DMS79 (cell line): Measurements from ENCODE around the gene JARID2.
"Not testable (repeated sequence)": the region's sequence is repeated elsewhere in the genome, so short reads cannot be mapped to it uniquely, and the experiment has no call there.

Experiments used
- DNase-seq: peaks from one replicate; lab custom pipeline; 2025; lab: John Stamatoyannopoulos, UW

Gene JARID2

DNA sequence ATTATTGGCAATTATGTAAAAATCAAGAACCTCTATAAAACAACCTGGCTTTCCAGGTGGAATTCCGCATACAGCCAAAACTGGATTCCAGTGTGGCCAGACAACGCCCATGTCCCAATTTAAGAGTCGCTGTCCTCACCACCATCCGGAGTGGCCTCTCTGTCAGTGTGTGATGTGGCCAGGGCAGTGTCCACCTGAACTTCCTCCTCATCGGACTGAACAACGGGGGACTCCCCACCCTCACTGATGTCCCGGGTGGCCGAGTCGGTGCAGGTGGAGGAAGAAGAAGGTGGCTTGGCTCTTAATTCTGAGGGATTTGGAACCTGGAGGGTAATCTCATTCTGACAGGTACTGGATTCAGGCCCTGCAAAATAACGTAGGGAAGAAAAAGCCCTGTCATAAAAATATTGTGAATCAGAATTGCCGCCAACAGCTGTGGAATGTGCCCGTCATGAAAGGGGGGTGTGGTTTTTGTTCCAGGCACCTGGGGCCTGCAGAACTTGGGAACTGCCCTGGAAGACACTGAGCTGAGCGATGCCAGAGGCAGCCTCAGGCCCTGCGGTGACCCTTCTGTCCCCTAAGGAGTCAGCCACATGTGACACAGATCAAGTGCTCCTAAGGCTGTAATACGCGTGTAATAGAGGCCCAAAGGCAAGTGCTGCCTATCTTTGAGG, 277.1 kb downstream of the JARID2 start:
- DNase-seq = no peak

DNA sequence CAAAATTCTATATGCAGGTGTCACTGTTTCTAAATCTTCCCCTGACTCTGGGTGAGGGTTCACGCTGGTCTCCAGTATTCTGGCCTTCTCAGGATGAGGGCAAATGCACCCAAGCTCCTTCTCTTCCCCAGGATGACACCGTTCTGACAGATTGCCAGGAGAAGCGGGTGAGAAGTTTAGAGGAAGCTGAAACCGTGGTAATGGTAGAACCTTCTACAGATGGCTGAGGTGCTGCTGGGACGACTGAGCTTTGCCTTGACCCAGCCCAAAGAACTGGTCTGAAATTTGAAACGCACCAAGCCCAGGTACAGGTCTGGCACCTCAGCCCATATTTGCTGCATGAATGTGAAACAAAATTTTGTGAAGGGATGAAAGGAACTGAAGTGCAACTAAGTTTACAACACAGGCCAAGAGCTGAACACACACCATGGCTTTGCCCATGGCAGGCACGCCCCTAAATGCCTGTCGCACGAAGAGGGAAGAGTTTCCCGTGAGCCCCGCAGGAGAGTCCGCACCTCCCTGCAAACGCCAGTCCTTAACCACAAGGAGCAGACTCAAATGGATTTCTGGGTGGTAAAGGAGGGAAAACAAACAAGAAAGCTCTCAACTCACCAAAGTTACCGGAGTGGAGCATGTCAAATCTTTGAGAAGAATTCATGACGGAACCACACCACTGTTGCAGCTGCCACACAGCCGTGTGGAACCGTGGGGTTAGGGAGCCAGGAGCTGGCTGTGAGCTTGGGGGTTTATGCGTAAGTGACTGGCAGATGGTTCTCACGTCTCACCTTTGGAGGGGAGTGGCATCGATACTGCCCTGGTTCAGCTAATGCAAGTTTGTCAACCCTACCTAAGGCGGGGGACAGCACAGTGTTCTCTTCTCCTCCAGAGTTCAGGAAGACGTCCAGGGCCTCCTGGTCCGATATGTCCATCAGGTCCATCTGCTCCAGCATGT, 278.1 kb downstream of the JARID2 start:
- no peak for DNase-seq

DNA sequence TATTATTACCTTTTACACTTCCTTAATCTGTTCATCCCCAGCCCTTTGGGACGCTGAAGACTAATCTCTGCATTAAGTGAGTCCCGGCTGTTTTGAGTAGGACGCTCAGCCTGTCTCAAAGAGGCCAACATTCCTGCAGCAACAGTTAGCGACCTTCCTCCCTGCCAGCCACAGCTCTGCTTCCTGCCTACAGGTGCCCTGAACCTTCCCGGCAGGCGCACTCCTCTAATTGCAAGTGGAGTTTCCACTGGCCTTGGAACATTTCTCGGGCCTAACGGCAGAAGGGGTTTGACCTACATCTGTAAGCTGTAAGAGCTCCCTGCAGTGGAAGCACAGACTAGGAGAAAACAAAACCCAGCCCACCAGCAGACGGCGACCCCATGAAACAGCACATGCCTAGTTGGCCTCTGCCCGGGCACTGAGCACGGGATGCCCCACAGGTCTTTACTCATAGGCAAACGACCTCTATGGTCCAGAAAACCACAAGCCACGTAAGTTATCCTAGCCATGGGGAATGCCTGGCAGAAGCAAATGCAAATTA, 279.1 kb downstream of the JARID2 start:
- DNase-seq = no peak

DNA sequence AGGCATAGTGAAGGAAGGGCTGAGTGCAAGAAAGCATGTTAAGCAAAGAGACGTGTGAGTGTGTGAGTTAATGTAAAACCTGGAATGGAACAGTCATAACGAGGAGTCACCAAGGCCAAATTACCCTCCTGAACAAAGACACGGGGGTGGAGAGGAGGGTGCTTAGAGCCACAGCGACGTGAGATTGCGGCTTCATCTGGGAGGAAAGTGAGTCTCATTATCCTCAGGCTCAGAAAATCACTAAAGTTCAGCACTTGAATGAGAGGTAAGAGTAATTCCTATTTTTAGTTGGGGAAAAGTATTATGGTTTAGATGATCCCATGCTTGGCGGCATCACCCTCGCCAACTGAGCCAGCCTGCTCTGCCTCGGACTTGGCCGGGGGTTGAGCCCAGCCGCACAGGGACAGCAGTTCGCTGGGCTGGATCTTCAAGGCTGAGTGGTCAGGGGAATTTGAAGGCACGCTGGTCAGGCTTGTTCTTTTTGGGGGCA, 280.4 kb downstream of the JARID2 start:
- DNase-seq = no peak

DNA sequence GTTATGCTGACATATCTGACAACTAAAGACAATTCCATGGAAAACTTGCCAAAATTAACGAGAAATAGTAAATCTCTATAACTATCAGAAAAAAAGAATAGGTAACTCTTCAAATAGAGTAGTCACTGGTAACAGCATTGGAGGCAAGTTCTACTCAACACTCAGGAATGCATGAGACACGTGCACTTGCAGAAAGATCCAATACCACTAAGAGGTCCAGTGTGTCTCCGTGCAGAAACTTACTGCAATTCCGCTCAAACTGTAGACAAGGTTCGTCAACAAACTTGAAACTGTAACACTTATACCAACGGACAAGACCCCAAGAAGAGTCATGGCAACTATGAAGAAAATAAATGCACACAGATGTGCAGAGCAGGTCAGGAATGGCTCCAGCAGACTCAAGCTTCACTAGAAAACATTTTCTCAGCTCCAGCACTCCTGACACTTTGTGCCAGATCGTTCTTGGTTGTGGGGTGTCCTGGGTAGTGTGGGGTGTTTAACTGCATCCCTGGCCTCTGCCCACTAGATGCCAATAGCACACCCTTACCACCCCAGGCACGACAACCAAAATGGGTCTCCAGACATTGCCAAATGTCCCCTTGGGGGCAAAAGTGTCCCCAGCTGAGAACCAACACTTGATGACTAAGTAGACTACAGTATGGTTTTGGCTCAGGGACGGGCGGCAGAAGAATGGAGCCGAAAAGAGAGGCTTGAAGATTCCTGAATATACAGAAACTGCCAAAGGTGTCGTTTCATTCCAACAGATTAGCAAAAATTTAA, 282.2 kb downstream of the JARID2 start:
- DNase-seq = no peak

DNA sequence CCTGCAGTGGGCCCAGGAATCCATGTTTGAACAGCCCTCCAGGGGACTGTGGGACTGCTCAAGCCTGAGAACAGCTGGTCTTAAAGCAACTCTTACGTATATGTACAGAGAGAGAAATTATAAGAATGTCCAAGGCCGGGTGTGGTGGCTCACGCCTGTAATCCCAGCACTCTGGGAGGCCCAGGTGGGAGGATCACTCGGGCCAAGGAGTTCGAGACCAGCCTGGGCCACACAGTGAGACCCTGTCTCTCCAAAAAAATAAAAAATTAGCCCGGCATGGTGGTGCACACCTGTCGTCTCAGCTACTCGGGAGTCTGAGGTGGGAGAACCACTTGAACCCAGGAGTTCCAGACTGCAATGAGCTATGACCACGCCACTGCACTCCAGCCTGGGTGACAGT, 283.0 kb downstream of the JARID2 start:
- DNase-seq = no peak

DNA sequence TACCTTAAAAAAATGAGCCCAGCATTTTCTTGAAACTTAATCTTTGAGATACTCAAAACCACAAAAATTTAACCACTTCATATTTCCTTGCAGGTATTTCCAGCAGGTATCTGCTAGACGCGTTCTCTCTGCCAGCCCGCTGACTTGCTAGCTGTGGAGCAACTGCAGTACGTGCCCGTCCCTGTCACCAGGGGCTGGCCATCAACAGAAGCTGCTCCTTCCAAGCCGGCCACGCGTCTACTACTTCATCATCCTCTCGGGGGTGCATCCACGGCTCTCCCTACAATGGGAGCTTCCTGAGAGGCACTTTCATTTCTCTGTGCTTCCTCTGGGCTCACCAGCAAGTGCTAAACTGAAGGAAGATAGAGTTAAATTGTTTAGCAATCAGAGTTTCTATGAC, 284.5 kb downstream of the JARID2 start:
- no peak for DNase-seq

DNA sequence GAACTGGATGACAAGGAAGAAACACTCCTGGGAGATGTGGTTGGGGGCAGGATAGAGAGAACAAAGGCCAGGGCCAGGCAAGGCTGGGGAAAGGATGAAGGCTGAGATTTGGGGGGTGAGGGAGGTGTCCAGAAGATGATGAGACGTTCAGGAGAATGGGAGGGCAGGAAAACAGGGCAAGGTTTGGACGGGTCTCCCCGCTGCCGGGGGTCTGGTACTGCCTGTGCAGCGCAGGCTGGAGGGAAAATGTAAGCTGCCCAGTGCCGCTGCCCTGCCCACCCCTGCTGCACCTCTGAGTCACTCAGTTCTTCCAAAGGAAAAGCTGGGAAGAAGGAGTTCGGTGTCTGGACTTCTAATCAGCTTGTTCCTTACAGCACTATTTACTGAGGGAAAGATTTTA, 286.1 kb downstream of the JARID2 start:
- DNase-seq = no peak

DNA sequence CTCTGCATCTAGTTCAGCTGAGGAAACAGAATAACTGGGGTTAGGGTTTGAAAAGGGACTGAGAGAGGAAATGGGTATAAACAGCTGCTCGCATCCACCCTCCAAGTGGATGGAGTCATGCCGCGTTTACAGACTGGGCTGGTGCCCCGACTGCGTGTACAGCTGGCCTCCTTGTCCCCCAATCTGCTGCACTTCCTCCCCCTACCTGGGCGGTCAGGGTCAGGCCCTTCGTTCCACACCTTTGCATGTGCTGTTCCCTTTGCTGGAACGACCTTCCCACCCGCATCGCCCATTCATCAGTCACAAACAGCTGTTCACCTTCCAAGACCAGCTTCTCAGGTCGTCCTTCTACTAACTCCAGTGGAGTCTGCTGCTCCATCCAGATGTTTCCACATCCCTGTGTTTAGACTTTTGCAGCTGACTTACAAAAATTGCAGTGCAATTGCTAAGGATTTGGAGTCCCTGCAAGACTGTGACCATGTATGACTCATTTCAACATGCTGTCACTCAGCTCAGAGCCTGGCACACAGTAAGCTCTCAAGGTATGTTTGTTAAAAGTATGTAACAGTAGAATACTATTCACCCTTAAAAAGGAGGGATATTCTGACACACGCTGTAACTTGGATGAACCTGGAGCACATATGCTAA, 287.6 kb downstream of the JARID2 start:
- DNase-seq = no peak

DNA sequence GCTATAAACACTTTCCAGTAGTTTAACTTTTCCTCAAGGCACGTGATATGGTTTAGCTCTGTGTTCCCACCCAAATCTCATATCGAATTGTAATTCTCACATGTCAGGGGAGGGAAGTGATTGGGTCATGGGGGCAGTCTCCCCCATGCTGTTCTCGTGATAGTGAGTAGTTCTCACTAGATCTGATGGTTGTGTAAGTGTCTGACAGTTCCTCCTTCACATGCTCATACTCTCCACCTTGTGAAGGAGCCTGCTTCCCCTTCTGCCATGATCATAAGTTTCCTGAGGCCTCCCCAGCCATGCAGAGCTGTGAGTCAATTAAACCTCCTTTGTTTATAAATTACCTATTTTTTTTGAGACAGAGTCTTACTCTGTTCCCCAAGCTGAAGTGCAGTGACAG, 289.1 kb downstream of the JARID2 start:
- DNase-seq = no peak

DNA sequence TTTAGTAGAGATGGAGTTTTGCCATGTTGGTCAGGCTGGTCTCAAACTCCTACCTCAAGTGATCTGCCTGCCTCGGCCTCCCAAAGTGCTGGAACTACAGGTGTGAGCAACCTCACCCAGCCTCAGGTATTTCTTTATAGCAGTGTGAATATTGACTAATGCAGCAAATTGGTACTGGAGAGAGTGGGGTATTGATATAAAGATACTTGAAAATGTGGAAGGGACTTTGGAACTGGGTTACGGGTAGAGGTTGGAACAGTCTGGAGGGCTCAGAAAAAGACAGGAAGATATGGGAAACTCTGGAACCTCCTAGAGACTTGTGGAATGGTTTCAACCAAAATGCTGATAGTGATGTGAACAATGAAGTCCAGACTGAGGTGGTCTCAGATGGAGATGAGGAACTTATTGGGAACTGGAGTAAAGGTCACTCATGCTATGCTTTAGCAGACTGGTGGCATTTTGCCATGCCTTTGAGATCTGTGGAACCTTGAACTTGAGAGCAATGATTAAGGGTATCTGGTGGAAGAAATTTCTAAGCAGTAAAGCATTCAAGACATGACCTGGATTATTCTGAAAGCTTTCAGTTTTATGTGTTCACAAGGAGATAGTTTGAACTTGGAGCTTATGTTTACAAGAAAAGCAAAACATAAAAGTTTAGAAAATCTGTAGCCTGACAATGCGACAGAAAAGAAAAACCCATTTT, 289.8 kb downstream of the JARID2 start:
- DNase-seq = no peak

DNA sequence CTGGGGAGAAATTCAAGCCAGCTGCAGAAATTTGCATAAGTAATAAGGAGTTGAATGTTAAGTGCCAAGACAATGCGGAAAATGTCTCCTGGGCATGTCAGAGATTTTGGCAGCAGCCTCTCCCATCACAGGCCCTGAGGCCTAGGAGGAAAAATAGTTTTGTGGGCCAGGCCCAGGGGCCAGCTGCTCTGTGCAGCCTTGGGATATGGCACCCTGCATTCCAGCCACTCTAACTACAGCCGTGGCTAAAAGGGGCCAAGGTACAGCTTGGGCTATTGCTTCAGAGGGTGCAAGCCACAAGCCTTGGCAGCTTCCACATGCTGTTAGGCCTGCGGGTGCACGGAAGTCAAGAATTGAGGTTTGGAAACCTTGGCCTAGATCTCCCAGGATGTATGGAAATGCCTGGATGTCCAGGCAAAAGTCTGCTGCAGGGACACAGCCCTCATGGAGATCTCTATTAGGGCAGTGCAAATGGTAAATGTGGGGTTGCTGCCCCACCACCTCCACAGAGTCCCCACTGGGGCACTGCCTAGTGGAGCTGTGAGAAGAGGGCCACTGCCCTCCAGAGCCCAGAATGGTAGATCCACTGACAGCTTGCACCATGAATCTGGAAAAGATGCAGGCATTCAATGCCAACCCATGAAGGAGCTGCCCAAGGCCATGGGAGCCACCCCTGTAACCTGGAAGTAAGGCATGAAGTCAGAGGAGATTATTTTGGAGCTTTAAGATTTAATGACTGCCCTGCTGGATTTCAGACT, 290.5 kb downstream of the JARID2 start:
- DNase-seq = no peak

DNA sequence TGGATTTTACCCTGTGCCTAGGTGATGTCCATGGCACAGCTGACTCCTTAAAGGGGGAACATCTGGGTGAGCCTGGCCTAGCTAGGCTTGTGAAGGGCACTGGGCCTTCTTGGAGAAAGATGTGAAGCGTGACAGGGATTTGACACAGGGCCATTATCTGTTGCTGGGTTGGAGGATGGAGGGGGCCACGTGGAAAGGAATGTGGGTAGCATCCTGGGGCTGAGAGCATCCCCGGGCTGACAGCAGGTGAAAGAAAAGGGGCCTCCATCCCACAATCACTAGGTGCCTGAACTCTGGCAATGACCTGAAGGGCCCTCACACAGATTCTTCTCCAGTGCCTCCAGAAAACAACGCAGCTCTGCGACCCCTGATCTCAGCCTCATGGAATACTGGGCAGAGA, 292.2 kb downstream of the JARID2 start:
- DNase-seq = no peak

DNA sequence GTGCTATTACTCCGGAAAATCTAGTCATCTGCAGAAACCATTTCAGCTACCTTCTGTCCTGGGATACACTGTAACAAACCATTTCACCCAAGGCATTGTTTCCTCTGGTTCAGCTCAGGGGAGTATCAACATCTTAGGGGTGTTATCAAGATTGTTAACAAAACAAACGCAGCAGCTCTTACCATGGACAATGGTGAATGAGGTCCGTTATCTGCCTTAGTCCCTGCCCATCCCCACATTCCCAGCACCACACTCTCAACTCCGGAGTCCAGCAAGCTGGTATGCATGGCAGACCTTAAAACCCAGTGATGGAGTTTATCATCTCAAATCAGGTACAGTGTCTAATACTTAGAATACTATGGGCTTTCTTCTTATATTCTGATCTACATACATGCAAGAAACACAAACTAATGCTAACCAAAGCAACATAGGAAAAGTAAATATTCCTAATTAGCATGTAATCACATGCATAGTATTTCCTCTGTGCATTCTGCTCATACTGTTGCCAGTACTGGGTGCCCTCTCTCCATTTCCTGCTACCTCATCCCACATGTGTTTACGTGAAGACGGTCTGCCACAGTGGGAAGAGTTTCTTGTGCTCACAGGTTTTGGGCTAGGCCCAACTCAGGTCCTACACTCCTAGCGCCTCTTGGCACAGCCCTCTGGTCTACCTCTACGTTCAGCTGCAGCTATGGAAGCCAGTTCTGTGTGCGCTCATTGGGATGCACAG, 293.1 kb downstream of the JARID2 start:
- no peak for DNase-seq

DNA sequence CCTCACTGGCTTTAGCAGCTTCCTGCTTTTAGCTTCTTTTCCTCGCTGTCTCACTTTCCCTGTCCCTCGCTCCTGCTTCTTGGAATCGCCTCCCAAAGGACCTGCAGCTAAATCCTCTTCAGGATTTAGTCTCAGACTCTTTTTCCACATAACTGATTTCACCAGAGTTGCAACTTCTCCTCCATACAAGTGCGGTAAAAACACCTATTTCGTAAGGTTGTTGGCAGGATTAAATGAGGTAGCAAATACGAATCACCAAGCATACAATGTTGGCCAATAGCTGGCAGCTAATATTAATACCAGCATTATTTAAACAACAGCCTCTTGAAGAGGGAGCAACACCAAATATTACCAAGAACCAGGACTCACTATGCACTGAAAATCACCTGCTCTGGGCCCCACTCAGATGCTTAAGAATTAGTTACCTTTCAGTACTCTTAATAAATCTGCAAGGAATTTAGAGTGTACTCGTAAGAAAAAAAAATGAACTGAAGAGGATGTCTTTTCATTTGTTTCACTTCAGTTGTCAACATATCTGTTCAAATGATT, 293.9 kb downstream of the JARID2 start:
- peak; percentile 71 for DNase-seq

DNA sequence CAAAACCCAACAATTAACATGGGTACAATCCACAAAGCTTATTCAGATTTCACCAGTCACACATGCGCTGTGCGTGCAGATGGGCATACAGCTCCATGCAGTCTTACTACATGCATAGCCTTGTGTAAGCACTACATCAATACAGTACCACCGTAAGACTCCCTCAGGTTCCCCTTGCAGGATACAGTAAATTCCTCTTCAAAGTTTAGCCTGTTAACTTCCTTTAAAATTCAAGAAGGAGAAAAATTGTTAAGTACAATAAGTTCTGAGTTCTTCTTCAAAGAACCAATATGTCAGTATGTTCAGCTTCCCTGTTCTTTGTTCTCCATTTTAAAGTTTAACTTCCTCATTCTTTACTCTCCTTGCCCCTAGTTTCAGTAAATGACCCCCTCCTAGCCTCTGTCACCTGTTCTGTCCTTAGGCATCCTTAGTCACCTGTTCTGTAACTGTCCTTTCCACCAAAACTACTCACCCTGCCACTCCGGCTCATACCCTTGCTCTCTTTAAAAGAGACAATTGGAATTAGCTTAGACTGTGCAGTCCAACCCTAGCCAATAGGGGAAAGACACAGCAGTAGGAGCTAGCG, 297.6 kb downstream of the JARID2 start:
- DNase-seq = not testable (repeated sequence)

DNA sequence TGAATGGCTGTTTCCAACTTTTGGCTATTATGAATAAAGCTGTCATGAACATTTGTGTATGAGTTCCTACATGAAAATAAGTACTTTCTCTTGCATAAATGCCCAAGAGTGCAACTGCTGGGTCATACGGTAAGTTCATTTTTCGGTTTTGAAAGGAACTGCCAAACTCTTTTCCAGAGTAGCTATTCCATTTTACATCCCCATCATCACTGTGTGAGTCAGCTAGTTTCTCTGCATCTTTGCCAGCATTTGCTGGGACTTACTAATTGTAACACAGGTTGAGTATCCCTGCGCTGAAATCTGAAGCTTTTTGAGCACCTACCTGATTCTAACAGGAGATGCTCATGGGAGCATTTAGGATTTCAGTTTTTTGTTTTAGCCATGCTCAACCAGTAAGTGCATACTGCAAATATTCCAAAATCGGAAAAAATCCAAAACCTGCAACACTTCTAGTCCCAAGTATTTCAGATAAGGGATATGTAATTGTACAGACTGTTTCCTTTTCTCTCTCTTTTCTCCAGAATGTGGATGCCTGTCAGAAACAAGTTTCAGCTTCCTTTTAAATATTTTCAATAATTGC, 298.5 kb downstream of the JARID2 start:
- no peak for DNase-seq

DNA sequence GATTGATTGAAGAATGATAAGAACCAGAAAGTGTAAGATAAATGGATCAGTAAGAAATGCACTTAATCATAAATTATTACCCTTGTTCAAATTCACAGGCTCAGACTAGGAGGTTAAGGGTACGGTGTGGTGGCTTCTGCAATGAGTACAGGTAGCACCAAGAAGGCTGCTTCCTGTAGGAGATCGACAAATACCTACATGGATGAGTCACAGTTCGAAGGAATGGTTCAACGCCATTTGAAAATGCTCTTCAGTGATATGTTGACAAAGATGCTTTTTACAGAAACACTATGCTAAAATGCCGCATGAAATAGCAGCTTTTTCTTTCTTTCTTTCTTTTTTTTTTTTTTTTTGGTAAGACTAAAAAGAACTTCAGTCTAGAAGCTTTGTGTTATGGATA, 300.7 kb downstream of the JARID2 start:
- DNase-seq = no peak

DNA sequence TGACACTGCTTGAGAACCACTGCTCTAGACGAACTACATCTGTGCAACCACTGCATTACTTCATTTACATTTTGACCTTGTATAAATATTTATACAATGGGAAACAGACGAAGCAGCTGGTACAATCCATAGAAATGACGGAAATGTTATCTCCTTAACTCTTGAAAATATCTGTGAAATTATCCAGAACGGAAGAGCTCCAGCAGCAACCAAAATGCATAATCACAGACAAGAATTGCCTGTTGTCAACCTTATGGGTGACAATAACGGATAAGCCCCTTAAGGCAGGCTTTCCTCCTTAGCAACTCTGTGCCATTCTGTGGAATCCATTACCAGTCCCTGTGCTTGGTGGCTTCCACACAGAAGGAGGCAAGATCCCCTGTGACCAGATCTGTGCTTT, 301.5 kb downstream of the JARID2 start:
- DNase-seq = no peak
